Liver (tissue), 9 donors: Measurements from ENCODE around the gene GNB1. TPM values are rescaled to one million over a fixed set of nuclear protein-coding genes. Genes with fewer than 3 reads are reported as not detected.

Experiments
- DNase-seq: peaks from one replicate; pipeline ENCODE4 v3.0.0-alpha.2; 2017; ENCODE audit warnings: low spot score
- H3K27ac ChIP-seq, 2 donors: one replicate each; pipeline ENCODE4 v1.7.0; 2013; ENCODE audit warnings: inconsistent platforms in 2 of 2, low read length in 2 of 2, control low read depth in 1 of 2, low read depth in 1 of 2, mild to moderate bottlenecking in 1 of 2
- H3K27me3 ChIP-seq, 4 donors: one replicate each; pipeline versions ENCODE4 v1.6.1 to v1.7.0; 2013; ENCODE audit warnings: low read length in 3 of 4, inconsistent platforms in 1 of 4, mild to moderate bottlenecking in 1 of 4, moderate library complexity in 1 of 4; ENCODE audit not compliant: control insufficient read depth in 4 of 4, insufficient read depth in 4 of 4
- H3K36me3 ChIP-seq, 4 donors: one replicate each; pipeline versions ENCODE4 v1.6.1 to v1.7.0; 2013; ENCODE audit warnings: low read length in 3 of 4, mild to moderate bottlenecking in 3 of 4, low read depth in 1 of 4, moderate library complexity in 1 of 4; ENCODE audit not compliant: control insufficient read depth in 4 of 4, insufficient read depth in 3 of 4
- H3K4me1 ChIP-seq, 4 donors: one replicate each; pipeline versions ENCODE4 v1.6.1 to v1.7.0; 2013; ENCODE audit warnings: low read length in 3 of 4, mild to moderate bottlenecking in 3 of 4, moderate library complexity in 1 of 4; ENCODE audit not compliant: control insufficient read depth in 4 of 4, insufficient read depth in 4 of 4
- H3K4me3 ChIP-seq, 3 donors: one replicate each; pipeline versions ENCODE4 v1.6.1 to v1.7.0; 2013; ENCODE audit warnings: low read length in 3 of 3, control low read depth in 1 of 3, low read depth in 1 of 3, mild to moderate bottlenecking in 1 of 3
- H3K9ac ChIP-seq, 2 donors: one replicate each; pipeline ENCODE4 v1.7.0; 2013; ENCODE audit warnings: low read length in 2 of 2, mild to moderate bottlenecking in 2 of 2, moderate library complexity in 2 of 2, control low read depth in 1 of 2, low read depth in 1 of 2
- H3K9me3 ChIP-seq, 4 donors: one replicate each; pipeline versions ENCODE4 v1.6.1 to v1.7.0; 2013; ENCODE audit warnings: low read length in 3 of 4; ENCODE audit not compliant: control insufficient read depth in 4 of 4
- EGR1 ChIP-seq, 2 donors: IDR thresholded peaks; 2 replicates each; pipeline ENCODE4 v1.6.1; 2016 to 2018; ENCODE audit warnings: antibody characterized with exemption in 2 of 2, low read depth in 2 of 2
- FOXA1 ChIP-seq: IDR thresholded peaks from 2 replicates; pipeline ENCODE4 v1.6.1; 2016; ENCODE audit warnings: antibody characterized with exemption
- FOXA2 ChIP-seq: IDR thresholded peaks from 2 replicates; pipeline ENCODE4 v1.6.1; 2016; ENCODE audit warnings: antibody characterized with exemption
- GABPA ChIP-seq, 2 donors: IDR thresholded peaks in 1 of 2; conservative IDR thresholded peaks in 1 of 2; 2 replicates each; pipeline ENCODE4 v1.6.1; 2016; ENCODE audit warnings: antibody characterized with exemption in 2 of 2, mild to moderate bottlenecking in 1 of 2, moderate library complexity in 1 of 2
- HNF4A ChIP-seq, 2 donors: conservative IDR thresholded peaks; 2 replicates each; pipeline ENCODE4 v1.6.1; 2016; ENCODE audit warnings: antibody characterized with exemption in 2 of 2, mild to moderate bottlenecking in 2 of 2
- HNF4G ChIP-seq: IDR thresholded peaks from 2 replicates; pipeline ENCODE4 v1.6.1; 2016; ENCODE audit warnings: antibody characterized with exemption
- JUND ChIP-seq, 2 donors: IDR thresholded peaks; 2 replicates each; pipeline ENCODE4 v1.6.1; 2016; ENCODE audit warnings: antibody characterized with exemption in 2 of 2
- NR2F2 ChIP-seq: IDR thresholded peaks from 2 replicates; pipeline ENCODE4 v1.6.1; 2016; ENCODE audit warnings: antibody characterized with exemption
- RAD21 ChIP-seq, 2 donors: IDR thresholded peaks; 2 replicates each; pipeline ENCODE4 v1.6.1; 2016; ENCODE audit warnings: antibody characterized with exemption in 2 of 2, mild to moderate bottlenecking in 2 of 2
- RXRA ChIP-seq, 2 donors: IDR thresholded peaks; 2 replicates each; pipeline ENCODE4 v1.6.1; 2017 to 2018; ENCODE audit warnings: antibody characterized with exemption in 2 of 2, mild to moderate bottlenecking in 1 of 2
- SP1 ChIP-seq: IDR thresholded peaks from 2 replicates; pipeline ENCODE4 v1.6.1; 2018; ENCODE audit warnings: antibody characterized with exemption, mild to moderate bottlenecking
- TAF1 ChIP-seq: conservative IDR thresholded peaks from 2 replicates; pipeline ENCODE4 v1.6.1; 2016; ENCODE audit warnings: antibody characterized with exemption, mild to moderate bottlenecking
- YY1 ChIP-seq: IDR thresholded peaks from 2 replicates; pipeline ENCODE4 v1.6.1; 2016; ENCODE audit warnings: antibody characterized with exemption, mild to moderate bottlenecking
- WGBS: extraction: QIAGEN DNeasy Blood & Tissue Kit; methylation state at CpG from one replicate; pipeline ENCODE4 v1.1.7; 2013; 5-methylcytosine and 5-hydroxymethylcytosine counted together
- polyA plus RNA-seq, 2 donors: library from polyadenylated mRNA; stranded (reverse) in 1 of 2; unstranded in 1 of 2; fragments of 200-250 nt in 1 of 2; fragments of >200 nt in 1 of 2; fragmentation: Nextera tagmentation in 1 of 2; extraction: Ambion mirVana in 1 of 2; gene quantifications; one replicate each; pipeline versions ENCODE4 v1.2.1 to v1.2.3, GENCODE V29; 2013 to 2015
- total RNA-seq, 2 donors: library from RNA; depleted of rRNA; stranded (reverse); fragments of >200 nt; gene quantifications; one replicate each; pipeline ENCODE4 v1.2.3, GENCODE V29; 2014
- TF ChIP-seq, protein P1 (sequence below): fragments of 150-350 bp; IDR thresholded peaks from 2 replicates; pipeline ENCODE4 v1.5.1; 2017; ENCODE audit warnings: improper control_type of control experiment, low read depth, low read length; ENCODE audit not compliant: missing input control
- TF ChIP-seq, protein P2 (sequence below): IDR thresholded peaks from 2 replicates; pipeline ENCODE4 v1.6.1; 2016; ENCODE audit warnings: antibody characterized with exemption
- TF ChIP-seq, protein P3 (sequence below): IDR thresholded peaks from 2 replicates; pipeline ENCODE4 v1.6.1; 2016; ENCODE audit warnings: antibody characterized with exemption, mild to moderate bottlenecking
- TF ChIP-seq, protein P4 (sequence below): IDR thresholded peaks from 2 replicates; pipeline ENCODE4 v1.6.1; 2016; ENCODE audit warnings: antibody characterized with exemption
- TF ChIP-seq, protein P5 (sequence below): IDR thresholded peaks from 2 replicates; pipeline ENCODE4 v1.6.1; 2016; ENCODE audit warnings: antibody characterized with exemption
- donor health status: healthy.
- donor health status: healthy.
- donor health status: healthy.
- donor health status: healthy.
- donor health status: healthy.

Gene GNB1
- total and polyA plus RNA-seq, 4 donors = 22.3 to 68.5 (median 52.7) TPM

DNA sequence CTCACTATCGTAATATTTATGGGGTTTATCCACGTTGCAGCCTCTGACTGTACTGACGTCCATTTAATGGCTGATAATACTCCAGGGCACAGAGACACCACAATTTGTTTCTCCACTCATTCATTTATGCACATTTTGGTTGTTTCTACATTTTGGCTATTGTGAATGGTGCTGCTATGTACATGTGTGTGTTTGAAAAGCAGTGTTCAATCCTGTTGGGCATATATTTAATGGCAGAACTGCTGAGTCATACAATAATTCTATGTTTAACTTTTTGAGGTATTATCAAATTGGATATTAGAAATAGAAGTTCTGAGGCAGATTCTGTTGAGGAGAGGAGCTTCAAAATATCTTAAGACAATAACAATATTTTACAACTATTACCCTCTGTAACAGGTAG, 73.7 kb downstream of the GNB1 start:
- Histone ChIP-seq H3K36me3 (peaks cover 14 to 42% (median 27%) of the 10 kb centered on the region in 4 donors), H3K4me3 (no peak overlapping the region), H3K9me3 (no peaks in the 10 kb centered on the region), H3K27ac (no peak overlapping the region), H3K4me1 (no peaks in the 10 kb centered on the region), H3K9ac (no peak overlapping the region), H3K27me3 (no peaks in the 10 kb centered on the region)
- TF ChIP-seq RXRA (IDR thresholded peaks at IDR 0.05) = no peak
- no peak for TF ChIP-seq TAF1
- TF ChIP-seq, protein P1, sequence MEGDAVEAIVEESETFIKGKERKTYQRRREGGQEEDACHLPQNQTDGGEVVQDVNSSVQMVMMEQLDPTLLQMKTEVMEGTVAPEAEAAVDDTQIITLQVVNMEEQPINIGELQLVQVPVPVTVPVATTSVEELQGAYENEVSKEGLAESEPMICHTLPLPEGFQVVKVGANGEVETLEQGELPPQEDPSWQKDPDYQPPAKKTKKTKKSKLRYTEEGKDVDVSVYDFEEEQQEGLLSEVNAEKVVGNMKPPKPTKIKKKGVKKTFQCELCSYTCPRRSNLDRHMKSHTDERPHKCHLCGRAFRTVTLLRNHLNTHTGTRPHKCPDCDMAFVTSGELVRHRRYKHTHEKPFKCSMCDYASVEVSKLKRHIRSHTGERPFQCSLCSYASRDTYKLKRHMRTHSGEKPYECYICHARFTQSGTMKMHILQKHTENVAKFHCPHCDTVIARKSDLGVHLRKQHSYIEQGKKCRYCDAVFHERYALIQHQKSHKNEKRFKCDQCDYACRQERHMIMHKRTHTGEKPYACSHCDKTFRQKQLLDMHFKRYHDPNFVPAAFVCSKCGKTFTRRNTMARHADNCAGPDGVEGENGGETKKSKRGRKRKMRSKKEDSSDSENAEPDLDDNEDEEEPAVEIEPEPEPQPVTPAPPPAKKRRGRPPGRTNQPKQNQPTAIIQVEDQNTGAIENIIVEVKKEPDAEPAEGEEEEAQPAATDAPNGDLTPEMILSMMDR = no peak
- no peak for TF ChIP-seq FOXA1
- no peak for TF ChIP-seq NR2F2
- TF ChIP-seq, protein P2, sequence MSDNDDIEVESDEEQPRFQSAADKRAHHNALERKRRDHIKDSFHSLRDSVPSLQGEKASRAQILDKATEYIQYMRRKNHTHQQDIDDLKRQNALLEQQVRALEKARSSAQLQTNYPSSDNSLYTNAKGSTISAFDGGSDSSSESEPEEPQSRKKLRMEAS = no peak
- no peak for TF ChIP-seq HNF4G
- no peak for TF ChIP-seq JUND (IDR thresholded peaks at IDR 0.05)
- TF ChIP-seq RAD21 (IDR thresholded peaks at IDR 0.05) = no peak
- no peak for TF ChIP-seq YY1
- TF ChIP-seq FOXA2 = no peak
- TF ChIP-seq SP1 = no peak
- TF ChIP-seq GABPA (IDR thresholded peaks at IDR 0.05 in 1 of 2, conservative IDR thresholded peaks at IDR 0.05 in 1 of 2) = no peak
- no peak for TF ChIP-seq EGR1 (IDR thresholded peaks at IDR 0.05; ENCODE audit: low read depth in 2 of 2)
- TF ChIP-seq, protein P3, sequence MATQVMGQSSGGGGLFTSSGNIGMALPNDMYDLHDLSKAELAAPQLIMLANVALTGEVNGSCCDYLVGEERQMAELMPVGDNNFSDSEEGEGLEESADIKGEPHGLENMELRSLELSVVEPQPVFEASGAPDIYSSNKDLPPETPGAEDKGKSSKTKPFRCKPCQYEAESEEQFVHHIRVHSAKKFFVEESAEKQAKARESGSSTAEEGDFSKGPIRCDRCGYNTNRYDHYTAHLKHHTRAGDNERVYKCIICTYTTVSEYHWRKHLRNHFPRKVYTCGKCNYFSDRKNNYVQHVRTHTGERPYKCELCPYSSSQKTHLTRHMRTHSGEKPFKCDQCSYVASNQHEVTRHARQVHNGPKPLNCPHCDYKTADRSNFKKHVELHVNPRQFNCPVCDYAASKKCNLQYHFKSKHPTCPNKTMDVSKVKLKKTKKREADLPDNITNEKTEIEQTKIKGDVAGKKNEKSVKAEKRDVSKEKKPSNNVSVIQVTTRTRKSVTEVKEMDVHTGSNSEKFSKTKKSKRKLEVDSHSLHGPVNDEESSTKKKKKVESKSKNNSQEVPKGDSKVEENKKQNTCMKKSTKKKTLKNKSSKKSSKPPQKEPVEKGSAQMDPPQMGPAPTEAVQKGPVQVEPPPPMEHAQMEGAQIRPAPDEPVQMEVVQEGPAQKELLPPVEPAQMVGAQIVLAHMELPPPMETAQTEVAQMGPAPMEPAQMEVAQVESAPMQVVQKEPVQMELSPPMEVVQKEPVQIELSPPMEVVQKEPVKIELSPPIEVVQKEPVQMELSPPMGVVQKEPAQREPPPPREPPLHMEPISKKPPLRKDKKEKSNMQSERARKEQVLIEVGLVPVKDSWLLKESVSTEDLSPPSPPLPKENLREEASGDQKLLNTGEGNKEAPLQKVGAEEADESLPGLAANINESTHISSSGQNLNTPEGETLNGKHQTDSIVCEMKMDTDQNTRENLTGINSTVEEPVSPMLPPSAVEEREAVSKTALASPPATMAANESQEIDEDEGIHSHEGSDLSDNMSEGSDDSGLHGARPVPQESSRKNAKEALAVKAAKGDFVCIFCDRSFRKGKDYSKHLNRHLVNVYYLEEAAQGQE = no peak
- TF ChIP-seq, protein P4, sequence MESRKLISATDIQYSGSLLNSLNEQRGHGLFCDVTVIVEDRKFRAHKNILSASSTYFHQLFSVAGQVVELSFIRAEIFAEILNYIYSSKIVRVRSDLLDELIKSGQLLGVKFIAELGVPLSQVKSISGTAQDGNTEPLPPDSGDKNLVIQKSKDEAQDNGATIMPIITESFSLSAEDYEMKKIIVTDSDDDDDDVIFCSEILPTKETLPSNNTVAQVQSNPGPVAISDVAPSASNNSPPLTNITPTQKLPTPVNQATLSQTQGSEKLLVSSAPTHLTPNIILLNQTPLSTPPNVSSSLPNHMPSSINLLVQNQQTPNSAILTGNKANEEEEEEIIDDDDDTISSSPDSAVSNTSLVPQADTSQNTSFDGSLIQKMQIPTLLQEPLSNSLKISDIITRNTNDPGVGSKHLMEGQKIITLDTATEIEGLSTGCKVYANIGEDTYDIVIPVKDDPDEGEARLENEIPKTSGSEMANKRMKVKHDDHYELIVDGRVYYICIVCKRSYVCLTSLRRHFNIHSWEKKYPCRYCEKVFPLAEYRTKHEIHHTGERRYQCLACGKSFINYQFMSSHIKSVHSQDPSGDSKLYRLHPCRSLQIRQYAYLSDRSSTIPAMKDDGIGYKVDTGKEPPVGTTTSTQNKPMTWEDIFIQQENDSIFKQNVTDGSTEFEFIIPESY = no peak
- TF ChIP-seq, protein P5, sequence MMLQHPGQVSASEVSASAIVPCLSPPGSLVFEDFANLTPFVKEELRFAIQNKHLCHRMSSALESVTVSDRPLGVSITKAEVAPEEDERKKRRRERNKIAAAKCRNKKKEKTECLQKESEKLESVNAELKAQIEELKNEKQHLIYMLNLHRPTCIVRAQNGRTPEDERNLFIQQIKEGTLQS = no peak
- TF ChIP-seq HNF4A (conservative IDR thresholded peaks at IDR 0.05) = no peak
- 93% methylated on average over 3 of the region's 3 CpGs for WGBS
- DNase-seq = no peak
